Fibroblast of upper back skin (primary cell): Measurements from ENCODE around the gene HBP1.
A peak's percentile ranks its signal among the peaks of the same experiment; 100 is the strongest.

Experiments used
- DNase-seq: peaks from one replicate; pipeline ENCODE4 v3.0.0-alpha.2; 2013

Gene HBP1

DNA sequence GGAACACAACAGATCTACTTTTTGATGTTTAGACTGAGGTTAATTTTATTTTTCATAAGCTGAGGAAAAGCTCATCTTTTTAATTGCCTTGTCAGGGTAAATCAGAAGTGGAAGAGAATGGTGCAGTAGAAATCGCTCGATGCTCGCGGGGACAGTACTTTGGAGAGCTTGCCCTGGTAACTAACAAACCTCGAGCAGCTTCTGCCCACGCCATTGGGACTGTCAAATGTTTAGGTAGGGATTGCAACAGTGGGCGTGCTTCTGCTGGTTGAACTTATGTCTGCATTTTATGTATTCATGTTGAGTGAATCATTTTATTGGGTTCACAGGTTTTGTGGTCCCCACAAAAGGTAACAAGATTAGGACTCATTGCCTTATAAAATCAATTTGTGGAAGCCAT is 11.7 kb upstream of the HBP1 start:
- no peak for DNase-seq

DNA sequence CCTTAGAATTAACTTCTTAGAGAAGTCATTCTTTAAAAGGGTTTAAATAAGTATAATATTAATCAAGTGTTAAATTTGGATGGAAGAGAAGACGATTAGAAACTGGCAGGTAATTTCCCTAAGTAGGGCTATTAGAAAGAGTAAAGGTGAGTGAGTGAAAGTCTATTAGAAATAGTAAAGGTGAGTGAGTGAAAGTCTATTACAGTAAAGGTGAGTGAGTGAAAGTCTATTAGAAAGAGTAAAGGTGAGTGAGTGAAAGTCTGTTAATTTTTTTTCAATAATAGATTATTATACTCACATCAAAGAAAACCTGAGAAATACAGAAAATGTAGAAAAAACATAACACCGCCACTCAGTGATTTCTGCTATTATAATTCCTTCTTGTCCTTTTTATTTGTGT is 10.8 kb upstream of the HBP1 start:
- DNase-seq, result no peak

DNA sequence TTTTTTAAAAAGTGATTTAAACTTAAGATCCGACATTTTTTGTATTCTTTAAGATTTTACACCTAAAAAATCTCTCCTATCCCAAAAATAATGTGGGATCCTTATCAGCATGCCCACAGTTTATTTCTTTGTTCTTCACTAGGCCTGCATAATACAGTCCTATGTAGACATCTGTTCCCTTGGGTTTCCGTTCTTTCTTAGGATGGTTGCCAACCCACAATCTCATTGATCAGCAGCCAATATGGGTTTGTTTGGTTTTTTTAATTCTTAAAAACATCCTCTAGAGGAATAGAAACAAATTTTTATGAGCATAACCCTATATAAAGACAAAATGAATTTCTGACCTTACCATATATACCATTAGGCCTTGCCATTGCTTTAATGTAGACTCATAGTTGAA is 8.4 kb upstream of the HBP1 start:
- DNase-seq, result no peak

DNA sequence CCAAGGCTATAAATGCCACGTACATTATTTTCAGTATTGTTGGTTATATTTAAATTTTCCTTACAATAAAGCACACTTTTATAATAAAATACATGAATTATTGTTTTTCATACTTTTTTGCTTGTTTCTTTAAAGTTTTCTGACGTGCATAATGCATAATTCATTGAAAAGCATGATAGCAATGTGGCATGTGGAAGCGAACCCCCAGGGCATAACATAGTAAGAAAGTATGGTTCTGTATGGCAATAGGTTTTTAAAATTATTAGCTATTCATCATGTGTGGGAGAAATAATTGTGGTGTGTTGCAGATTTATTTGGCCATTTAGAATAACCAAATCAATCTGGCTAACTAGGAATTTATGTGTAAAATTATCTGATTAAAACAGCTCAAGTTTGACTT is 7.4 kb upstream of the HBP1 start:
- DNase-seq, result no peak

DNA sequence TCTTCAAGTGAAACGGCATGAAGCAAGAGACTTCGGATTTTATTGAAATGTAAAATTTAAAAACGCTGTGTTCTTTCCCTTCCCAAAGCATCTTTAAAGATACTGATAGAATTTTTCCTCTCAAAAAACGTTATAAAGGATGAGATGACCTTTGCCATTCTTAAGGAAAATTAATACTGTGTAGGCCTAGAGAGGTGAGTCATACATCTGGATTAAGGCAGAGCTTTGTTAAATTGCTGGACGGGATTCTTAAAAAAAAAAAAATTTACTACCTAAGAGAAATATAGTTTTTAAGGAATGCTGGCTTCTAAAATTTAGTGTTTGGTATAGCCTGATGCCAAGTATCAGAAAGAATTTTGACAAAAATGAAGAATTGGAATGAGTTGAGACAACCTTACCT is 6.3 kb upstream of the HBP1 start:
- DNase-seq, result no peak

DNA sequence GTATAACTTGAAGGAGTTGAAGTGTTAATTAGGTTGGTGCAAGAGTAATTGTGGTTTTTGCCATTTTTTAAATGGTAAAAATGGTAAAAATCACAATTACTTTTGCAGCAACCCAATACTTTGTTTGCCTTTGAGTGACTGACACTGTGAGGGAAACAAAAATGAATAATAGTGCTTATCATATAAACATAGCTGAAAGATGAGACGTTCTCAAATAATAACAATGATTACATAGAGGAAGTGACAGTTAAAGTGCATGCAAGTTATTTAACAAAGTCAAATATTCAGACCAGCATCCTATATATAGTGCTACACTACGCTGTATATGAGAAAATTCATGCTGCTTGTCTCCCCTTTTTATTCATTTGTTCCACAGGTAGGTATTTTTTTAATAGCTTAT is 4.7 kb upstream of the HBP1 start:
- DNase-seq, result no peak

DNA sequence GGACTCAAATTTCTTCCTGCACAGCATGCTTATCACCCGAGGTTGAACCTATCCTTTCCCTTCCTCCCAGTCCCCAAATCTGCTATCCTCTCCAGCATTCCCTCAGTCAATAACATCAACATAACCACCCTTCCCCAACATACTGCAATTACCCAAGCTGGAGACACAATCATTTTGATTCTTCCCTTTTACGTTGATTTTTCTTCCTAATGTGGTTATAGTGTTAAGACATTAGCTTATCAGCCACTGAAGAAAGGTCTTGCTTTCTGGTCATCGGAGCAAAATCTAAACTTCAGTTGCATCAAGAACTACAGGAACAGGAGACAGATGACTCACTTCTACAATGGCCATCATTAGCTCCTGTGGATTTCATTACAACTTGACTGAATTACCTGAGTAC is 3.5 kb upstream of the HBP1 start:
- no peak for DNase-seq

DNA sequence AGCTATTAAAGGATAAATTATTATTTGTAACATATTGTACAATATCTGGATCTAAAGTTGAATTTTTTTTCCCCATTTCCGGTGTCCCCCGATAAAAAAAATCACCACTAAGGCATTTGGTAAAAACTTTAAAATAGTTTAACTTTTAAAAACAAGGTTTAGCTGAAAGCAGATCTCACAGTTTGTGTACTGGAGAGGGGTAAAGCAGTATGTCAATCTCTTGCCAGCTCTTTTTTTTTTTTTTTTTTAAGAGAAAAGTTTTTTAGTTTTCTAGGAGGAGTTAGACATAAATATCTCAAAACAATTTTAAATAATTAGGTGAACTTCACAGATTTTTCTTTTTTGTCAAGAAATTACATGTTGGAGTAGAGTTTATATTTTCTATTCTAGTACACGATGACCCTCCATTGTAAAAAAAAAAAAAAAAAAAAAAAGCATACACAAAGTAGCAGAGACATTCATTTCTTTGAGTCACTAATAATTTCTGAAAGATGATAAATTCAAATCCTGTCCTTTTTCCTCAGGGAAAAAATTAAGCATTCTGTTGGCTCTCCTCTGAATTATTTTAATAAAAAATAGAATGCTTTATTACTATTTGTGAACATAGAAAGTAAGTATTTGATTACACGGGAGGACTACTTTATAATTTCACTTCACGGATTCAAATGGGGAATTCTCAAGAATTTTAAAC is 1.9 kb upstream of the HBP1 start:
- no peak for DNase-seq

DNA sequence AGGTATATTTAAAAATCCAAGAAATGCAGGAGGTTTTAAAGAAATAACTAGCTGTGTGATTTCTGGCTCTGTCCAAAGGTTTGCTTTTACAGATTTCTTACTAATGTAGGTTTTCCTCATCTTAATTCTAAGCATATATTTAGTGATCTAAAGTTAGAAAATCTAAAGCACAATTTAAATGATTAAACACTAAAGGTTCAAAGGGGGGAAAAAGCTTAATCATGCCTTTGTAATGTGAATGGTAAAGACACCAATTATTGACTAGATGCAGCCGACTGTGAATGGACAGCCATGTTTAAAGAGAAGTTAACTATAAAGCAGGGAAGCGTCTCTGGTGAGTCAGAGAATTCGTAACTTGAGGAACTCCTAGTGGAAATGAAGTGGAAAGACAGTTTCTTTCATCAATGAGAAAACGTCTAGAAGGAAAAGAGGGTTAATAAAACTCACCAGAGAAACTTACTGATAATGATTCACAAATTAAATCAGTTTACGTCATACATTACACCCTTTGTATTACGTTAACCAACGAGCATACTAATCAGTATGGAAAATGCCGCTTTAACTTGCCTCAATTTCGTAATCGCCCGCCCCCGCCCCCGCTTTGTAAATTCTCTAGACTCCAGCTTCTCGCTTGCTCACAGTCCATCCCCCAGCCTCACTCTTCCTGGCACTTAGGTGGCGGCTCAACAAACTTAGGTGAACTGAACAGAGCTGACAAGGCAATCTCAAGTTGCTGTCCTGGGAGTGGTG is 1.1 kb upstream of the HBP1 start:
- peak; percentile 86 for DNase-seq

DNA sequence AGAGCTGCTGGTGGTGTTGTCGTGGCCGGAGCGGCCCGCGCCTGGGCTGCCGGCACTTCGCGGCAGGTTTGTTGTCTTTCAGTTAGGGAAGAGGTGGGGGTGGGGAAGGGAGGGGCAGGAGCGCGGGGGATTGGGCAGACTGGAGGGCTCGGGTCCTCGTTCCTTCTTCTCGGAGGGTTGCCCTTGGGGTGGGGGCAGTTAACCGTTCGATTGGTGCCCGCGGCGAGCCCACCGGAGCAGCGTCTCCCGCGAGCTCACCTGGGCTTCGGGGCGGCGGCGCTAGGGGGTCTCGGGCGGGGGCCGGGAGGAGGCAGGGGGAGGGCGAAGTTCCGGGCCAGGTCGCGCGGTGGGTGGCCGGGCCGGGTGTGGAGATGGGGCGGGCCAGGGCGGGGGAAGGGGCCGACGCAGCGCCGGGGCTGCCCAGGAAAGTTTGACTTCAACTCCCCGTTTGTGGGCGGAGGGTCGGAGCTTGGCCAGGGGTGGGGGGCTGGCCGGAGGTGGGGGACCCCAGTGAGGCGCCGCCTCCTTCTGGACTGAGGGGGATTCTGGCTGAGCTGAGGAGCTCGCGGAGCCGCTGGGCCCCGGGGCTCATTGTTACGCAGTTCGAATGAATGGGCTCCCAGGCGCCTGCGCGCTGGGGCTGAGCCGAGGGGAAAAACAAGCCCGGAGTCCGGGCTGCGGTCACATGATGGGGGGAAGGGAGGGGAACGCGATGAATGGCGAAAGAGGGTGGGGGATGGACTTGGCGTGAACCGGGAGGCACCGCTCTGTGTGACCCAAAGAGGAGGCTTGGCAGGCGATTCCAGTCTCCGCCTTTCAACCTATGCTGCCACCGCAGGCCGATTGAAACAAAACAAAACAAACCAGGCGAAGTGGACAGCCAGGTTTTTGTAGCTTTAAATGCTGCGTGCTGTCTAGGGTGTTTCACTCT is 582 bp downstream of the HBP1 start:
- DNase-seq, result peak; percentile 94

DNA sequence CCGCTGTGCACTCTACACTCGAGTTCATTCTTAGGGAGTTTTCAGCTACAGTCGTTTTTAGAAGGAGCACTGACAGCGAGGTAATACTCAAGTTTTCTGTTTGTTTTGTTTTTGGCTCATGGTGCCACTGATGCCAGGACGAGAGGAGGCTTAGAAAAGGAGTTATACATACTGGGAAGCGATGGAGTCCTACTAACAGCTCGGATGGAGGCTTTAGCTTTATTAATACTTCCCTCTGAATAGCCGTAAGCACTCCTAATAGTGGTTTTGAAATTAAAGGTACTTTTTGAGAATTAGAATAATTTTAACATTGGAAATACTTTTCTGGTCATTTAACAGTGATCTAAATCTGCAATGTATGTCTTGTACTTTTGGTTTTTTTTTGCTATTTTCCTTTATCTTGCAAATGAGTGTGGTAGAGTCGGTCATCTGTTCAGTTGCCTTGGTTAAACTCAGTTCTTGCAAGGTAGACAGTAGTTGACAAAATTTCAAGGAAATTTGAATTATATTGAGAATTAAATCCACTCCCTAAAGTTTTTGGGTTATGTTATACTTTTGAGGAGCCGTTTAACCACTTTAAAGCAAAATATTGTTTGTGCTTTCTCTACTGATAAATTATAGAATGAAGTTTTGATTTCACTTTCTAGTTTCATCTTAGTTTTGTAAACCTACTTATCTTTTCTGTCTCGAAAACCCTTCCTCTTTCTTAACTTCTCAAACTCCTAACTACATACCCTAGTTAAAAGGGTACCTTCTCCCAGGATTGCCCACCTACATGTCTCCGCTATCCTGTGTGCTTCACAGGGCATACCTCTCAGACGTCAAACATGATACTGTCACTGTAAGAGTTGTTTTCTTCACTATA is 1.5 kb downstream of the HBP1 start:
- DNase-seq, result no peak

DNA sequence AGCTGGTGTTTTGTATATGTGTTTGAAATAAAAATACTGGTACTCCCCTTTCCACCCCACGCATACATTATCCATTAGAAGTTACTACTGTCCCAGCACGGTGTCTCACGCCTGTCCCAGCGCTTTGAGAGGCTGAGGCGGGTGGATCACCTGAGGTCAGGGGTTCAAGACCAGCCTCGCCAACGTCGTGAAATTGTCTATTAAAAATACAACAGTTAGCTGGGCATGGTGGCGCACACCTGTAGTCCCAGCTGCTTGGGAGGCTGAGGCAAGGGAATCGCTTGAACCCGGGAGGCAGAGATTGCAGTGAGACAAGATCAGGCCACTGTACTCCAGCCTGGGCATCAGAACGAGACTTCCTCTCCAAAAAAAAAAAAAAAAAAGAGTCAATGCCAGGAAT is 2.7 kb downstream of the HBP1 start:
- no peak for DNase-seq

DNA sequence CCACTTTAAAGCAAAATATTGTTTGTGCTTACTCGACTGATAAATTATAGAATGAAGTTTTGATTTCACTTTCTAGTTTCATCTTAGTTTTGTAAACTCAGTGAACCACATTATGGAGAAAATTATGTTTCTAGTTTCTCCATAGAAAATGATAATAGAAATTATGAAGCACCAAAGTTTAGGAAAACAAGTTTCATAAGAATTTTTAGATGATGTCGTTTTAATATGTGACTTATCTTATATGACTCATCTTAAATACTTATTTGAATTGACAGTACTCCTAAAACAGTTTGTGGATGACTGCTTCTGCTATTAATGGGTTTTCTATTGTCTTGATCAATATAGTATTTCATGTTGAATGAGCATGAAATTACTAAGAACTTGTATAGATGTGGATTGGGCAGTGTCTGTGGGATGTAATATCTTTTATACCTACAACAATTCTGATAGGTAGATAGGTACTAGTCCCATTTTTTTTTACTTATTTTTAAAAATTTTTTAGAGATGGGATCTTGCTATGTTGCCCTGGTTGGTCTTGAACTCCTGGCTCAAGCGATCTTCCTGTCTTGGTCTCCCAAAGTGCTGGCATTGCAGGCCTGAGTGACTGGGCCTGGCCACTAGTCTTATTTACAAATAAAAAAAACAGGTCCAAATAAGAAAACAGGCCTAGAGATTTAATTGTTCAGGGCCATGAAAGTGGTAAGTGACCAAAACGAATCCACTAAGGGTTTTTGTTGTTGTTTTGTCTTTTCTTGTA is 3.7 kb downstream of the HBP1 start:
- no peak for DNase-seq

DNA sequence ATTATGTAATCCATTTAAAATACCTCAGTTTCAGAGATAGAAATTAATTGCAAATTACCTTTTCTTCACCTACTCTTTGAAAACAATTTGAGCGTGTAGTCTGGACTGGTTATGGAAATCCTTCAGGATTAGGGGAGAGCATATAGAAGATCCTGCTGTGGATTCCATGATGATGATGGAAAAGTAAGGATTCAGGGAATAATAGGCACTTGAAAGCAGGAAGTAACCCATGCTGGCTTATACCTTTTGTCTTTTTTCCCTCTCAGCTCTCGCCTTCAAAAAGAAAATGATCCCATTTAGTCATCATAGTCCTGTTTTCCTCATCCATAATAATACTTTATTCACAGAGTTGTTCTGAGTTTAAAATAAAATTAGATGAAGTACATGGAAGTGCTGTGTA is 4.4 kb downstream of the HBP1 start:
- DNase-seq, result no peak

DNA sequence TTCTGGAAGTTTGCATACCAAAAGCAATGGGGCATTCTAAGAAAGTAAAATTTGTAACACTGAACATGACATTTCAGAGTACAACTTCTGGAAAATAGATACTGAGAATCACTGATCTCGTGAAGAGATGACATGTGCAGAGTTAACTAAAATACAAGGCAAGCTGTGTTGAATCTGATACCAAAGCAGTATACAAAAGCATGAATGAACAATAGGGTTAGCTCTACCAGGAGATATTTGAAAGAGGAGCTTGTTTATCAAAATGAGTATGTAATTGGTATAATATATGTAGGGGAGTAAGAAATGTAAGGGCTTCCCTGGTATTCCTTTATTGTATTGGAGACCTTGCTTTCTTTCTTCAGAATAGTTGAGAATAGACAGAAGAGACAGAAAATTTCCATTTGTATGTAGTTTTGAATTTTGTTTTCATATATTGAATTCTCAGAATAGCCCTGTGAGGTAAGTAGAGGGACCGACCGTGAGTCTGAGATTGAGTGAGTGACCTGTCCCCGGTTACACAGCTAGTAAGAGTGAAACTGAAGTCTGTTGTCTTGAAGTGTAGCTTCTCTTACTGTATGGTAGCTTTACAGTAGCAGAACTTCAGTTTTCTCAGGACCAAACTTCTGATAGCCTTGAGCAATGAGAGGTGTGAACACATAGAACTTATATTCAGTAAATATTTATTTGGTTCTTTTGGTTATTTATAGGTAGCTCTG is 5.0 kb downstream of the HBP1 start:
- DNase-seq, result no peak

DNA sequence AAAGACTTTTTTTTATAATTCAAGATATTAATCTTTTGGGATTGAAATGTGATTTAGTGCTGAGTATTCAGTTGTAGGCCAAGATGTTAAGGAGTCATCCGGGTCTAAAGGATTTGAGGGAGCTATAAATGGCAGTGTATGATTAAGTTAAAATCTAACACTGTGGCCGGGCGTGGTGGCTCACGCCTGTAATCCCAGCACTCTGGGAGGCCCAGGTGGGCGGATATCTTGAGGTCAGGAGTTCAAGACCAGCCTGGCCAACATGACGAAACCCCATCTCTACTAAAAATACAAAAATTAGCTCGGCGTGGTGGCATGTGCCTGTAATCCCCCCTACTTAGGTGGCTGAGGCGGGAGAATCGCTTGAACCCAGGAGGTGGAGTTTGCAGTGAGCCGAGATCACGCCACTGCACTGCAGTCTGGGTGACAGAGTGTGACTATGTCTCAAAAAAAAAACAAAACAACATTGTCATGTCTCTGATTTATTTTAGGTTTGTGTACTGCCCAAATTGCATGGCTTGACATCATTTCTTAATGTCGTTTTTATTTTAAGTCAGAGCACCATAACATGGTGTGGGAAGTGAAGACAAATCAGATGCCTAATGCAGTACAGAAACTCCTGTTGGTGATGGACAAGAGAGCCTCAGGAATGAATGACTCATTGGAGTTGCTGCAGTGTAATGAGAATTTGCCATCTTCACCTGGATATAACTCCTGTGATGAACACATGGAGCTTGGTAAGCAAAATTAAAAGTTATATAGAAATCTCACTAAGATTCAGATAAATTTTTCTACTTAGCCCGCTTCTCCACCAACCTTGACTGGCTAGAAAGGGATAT is 10.7 kb downstream of the HBP1 start:
- DNase-seq, result peak; percentile 55

DNA sequence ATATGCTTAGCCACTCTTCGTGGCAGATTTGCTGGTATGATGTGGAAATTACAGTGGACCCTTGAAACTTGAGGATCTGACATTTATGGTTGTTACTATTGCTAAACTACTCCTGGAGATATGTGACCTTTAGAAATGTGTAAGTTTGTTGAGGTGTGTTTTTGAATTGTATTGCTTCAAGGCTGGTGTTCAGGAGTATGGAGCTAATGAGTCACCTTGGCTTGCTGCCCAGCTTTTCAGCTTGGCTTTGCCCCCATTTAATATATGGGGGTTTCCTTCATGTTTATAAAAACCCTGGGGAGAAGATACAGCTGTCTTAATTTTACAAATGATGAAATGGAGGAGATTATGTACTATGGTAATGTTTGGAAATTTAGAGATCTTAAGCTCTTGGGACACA is 11.6 kb downstream of the HBP1 start:
- peak; percentile 87 for DNase-seq

DNA sequence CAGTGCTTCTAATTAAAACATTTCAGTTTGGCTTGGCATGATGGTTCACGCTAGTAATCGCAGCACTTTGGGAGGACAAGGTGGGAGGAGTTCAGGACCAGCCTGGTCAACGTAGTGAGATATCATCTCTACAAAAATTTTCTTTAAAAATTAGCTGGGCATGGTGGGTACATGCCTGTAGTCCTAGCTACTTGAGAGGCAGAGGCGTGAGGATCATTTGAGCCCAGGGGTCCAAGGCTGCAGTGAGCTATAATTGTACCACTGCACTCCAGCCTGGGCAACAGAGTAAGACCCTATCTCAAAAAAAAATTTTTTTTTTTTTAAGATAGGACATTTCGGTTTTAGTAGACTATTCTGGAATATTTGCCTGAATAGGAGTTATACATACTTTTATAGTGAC is 12.4 kb downstream of the HBP1 start:
- DNase-seq, result no peak

DNA sequence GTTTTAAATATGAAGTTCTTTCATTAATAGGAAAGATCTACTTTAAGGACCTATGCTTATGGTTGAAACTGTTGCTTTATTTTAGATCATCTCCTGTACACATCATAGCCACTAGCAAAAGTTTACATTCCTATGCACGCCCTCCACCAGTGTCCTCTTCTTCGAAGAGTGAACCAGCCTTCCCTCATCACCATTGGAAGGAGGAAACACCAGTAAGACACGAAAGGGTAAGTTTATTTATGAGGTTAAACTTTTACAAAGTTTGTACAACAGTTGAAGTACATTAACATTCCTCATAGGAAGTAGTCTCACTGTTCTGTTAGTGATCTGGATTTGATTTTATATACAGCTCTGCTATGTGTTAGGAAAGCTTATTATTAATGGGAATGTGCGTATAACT is 16.9 kb downstream of the HBP1 start:
- no peak for DNase-seq

DNA sequence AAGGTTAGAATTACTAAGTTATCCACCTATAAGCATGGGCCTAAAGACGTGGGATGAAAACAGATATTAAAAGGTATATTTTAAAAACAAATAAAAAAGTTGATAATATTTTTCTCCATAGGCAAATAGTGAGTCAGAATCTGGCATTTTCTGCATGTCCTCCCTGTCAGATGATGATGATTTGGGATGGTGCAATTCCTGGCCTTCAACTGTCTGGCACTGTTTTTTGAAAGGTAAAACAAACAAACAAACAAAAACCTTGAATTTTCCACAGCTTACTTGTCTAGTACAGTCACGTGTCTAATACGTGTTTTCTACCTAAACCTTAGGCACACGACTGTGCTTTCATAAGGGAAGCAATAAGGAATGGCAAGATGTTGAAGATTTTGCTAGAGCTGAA is 17.4 kb downstream of the HBP1 start:
- no peak for DNase-seq
